Ascending aorta (tissue), 2 donors: ENCODE measurements around the gene PHLDB1. TPM values are rescaled to one million over a fixed set of nuclear protein-coding genes. Genes with fewer than 3 reads are reported as not detected.

Experiments
- DNase-seq, 2 donors: peaks; one replicate each; pipeline ENCODE4 v3.0.0-alpha.2; 2019; ENCODE audit warnings: low spot score in 2 of 2
- H3K27ac ChIP-seq, 2 donors: fragments of 200-600 bp; sonication (generic); one replicate each; pipeline ENCODE4 v1.5.1; 2016 to 2017; ENCODE audit warnings: mild to moderate bottlenecking in 1 of 2
- H3K27me3 ChIP-seq: fragments of 200-600 bp; sonication (generic); one replicate; pipeline ENCODE4 v1.5.1; 2017
- H3K36me3 ChIP-seq, 2 donors: fragments of 200-600 bp; sonication (generic); one replicate each; pipeline ENCODE4 v1.5.1; 2016
- H3K4me1 ChIP-seq, 2 donors: fragments of 200-600 bp; sonication (generic); one replicate each; pipeline ENCODE4 v1.5.1; 2016 to 2017; ENCODE audit warnings: mild to moderate bottlenecking in 1 of 2
- H3K4me3 ChIP-seq, 2 donors: fragments of 200-600 bp; sonication (generic); one replicate each; pipeline ENCODE4 v1.5.1; 2016 to 2017; ENCODE audit warnings: mild to moderate bottlenecking in 1 of 2
- H3K9me3 ChIP-seq, 2 donors: fragments of 200-600 bp; sonication (generic); one replicate each; pipeline ENCODE4 v1.5.1; 2016
- CTCF ChIP-seq, 3 experiments: fragments of 200-600 bp in 2 of 3; fragments of 450-650 bp in 1 of 3; sonication (generic) in 2 of 3; IDR thresholded peaks; one replicate each; pipeline ENCODE4 v1.5.1; 2016 to 2019; ENCODE audit warnings: antibody characterized with exemption in 3 of 3, mild to moderate bottlenecking in 1 of 3, moderate library complexity in 1 of 3
- intact Hi-C: fragments of 100-400 bp; cut with DNase I; formaldehyde crosslinking; loops from one replicate; pipeline ENCODE4 v1.15.1; 2023
- total RNA-seq: library from RNA; depleted of rRNA; stranded (reverse); fragments of >200 nt; gene quantifications from one replicate; pipeline ENCODE4 v1.1.0, GENCODE V29; 2016

PHLDB1 gene
- total RNA-seq, 1 donor from 2014 or later, result 200 TPM

GRCh38 chr11:118688851-118689502 is 81.6 kb downstream of the PHLDB1 start:
- peak overlapping the region in 1 of 2 donors; percentile 50 for H3K4me3 ChIP-seq
- no peak for DNase-seq
- H3K27me3 ChIP-seq, result no peaks in the 10 kb centered on the region
- H3K36me3 ChIP-seq, result no peaks in the 10 kb centered on the region
- peak overlapping the region; percentile 67 to 72 for H3K27ac ChIP-seq
- H3K9me3 ChIP-seq, result no peaks in the 10 kb centered on the region
- H3K4me1 ChIP-seq, result peaks cover 3 to 7% of the 10 kb centered on the region in 2 donors
- intact Hi-C loops, result loop anchor here (1.0 kb wide), 1 partner anchor 215 kb away; no protein-coding TSS in a partner anchor
- TF ChIP-seq CTCF (IDR thresholded peaks at IDR 0.05), result no peak

GRCh38 chr11:118689503-118689851 is 82.1 kb downstream of the PHLDB1 start:
- Histone ChIP-seq H3K4me3 (peak overlapping the region; percentile 44 to 50), H3K27me3 (no peaks in the 10 kb centered on the region), H3K4me1 (peaks cover 3 to 7% of the 10 kb centered on the region in 2 donors), H3K9me3 (no peaks in the 10 kb centered on the region), H3K36me3 (no peaks in the 10 kb centered on the region), H3K27ac (peak overlapping the region; percentile 67 to 72)
- TF ChIP-seq CTCF (IDR thresholded peaks at IDR 0.05), result no peak
- intact Hi-C loops, result loop anchor here (1.0 kb wide), 1 partner anchor 215 kb away; no protein-coding TSS in a partner anchor
- no peak for DNase-seq

- peak; percentile 76 to 90 for DNase-seq
- Histone ChIP-seq H3K9me3 (no peaks in the 10 kb centered on the region), H3K27ac (peak overlapping the region; percentile 67 to 72), H3K4me1 (peaks cover 3 to 7% of the 10 kb centered on the region in 2 donors), H3K27me3 (no peaks in the 10 kb centered on the region), H3K4me3 (peak overlapping the region; percentile 44 to 50), H3K36me3 (no peaks in the 10 kb centered on the region)
- TF ChIP-seq CTCF (IDR thresholded peaks at IDR 0.05), result peak; percentile 76 to 89 (median 86)
- intact Hi-C loops, result loop anchor here (1.0 to 5.0 kb wide), 7 partner anchors 62 to 266 kb away; partner anchors contain the start of gene UPK2
Measured at GRCh38 chr11:118689852-118690552, 82.6 kb downstream of the PHLDB1 start.

GRCh38 chr11:118690553-118691304 is 83.3 kb downstream of the PHLDB1 start:
- H3K9me3 ChIP-seq, result no peaks in the 10 kb centered on the region
- H3K36me3 ChIP-seq, result no peaks in the 10 kb centered on the region
- no peak for DNase-seq
- H3K4me1 ChIP-seq, result peaks cover 3 to 7% of the 10 kb centered on the region in 2 donors
- peak overlapping the region in 1 of 2 donors; percentile 50 for H3K4me3 ChIP-seq
- intact Hi-C loops, result loop anchor here (1.0 to 5.0 kb wide), 6 partner anchors 62 to 266 kb away; partner anchors contain the start of gene UPK2
- H3K27ac ChIP-seq, result peak overlapping the region; percentile 67 to 72
- no peaks in the 10 kb centered on the region for H3K27me3 ChIP-seq
- no peak for TF ChIP-seq CTCF (IDR thresholded peaks at IDR 0.05)
